GM15510 (cell line): ENCODE data around the gene PADI1.

Experiments used
- POLR2A ChIP-seq: IDR thresholded peaks from 3 replicates; pipeline ENCODE4 v1.6.1; 2011; ENCODE audit warnings: borderline replicate concordance; ENCODE audit not compliant: insufficient read length; ENCODE audit errors: extremely low read depth

Gene PADI1

DNA sequence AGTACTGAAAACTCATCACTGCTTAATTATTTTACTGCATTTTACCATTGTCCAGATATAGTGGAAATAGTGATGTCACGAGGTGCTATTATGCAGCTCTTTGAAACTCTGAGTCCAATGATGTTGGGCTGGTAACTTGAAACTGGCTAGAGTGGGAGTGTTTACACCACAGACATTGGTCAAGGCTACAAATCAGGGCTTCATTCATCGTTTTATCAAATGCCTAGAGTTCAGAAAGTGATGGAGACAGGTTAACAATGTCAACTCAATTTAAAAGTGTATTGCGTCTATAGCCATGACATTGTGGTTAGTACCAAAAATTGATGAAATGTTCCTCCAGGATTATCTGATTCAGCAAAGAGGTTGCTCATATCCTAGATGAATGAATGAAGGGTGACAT is 12.7 kb downstream of the PADI1 start:
- TF ChIP-seq POLR2A = no peak

DNA sequence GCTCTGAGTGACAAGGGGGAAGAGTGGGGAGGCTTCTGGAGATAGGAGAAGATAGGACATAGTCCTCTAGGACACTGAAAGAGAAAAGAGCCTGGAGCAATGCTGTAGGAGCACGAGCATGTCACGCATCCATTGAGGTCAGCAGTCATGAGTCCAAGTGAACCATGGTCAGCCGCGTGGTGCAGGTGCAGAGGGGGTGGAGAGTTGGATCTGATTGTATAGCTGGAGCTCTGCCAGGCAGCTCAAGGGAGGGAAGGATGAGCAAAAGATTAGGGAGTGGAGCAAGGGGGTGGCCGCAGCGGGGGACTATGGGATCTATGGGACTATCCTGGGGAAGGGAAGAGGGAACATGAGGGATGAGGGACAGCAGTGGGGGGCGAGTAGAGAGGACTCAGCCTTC is 14.0 kb downstream of the PADI1 start:
- TF ChIP-seq POLR2A = no peak

DNA sequence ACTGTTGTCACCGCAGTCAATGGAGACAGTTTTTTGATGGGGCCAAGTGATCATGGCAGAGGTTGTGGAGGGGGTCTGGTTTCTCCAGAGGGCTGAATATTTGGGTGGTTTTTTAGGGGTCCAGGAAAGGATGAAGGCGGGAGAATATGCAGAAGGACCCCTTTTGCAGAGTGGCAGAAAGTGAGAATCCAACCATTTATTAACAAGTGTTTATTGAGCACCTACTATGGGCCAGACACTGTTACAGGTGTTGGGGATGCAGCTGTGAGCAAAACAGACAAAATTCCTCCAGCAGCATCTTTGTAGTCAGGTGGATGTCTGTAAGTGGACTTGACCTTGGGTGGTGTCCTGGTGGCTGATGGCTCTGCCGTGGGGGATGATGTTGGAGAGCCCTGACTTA is 15.4 kb downstream of the PADI1 start:
- no peak for TF ChIP-seq POLR2A

DNA sequence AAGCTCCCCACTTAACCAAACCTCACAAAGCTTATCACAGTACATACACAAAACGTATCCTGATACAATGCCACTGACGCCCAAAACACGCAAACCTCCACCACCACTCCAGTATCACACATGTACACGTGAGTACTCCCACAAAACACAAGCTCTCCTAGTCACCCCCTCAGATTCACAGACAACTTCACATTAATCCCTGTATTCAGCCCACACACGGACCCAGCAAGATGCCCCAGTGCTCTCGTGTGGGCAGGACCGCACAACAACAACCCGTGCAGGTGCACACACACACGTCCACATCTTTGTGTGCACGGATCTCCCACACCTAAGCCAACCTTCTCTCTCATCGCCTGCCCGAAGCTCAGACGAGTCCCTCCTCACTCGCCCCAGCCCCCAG is 17.6 kb downstream of the PADI1 start:
- no peak for TF ChIP-seq POLR2A

DNA sequence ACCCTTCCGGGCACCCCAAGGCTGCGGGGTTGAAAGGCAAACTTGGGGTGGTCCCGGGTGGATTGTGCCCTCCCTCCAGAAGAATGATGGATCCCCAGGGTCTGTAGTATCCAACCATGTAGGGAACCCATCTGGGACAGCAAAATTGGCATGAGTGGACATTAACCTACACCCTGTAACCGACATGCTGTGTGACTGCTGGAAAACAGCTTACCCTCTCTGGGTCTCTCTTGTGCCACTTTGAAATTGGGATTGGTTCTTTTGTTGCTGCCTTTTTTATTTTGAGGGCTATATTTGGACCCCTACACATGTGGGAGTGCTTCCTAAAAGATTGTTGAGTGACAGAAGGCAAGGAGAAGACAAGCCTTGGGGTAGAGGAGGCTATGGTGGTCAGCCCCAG is 19.5 kb downstream of the PADI1 start:
- no peak for TF ChIP-seq POLR2A

DNA sequence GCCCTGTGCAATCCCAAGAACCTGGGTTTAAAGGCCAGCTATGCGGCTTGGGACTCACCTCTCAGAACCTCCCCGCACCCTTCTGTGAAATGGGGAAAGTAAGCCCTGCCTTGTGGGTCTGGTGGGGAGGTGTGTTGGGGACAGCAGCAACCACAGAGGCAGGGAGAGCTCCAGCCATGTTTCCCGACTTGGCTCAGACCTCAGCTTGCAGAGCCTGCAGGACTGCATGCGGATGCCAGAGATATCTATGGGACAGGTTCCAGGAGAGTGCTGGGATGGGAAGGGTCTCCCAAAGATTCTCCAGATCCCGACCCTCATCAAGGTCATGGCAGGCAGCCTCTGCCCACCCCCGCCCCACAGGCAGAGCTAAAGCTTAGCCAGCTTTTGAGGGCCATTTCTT is 20.2 kb downstream of the PADI1 start:
- TF ChIP-seq POLR2A = no peak

DNA sequence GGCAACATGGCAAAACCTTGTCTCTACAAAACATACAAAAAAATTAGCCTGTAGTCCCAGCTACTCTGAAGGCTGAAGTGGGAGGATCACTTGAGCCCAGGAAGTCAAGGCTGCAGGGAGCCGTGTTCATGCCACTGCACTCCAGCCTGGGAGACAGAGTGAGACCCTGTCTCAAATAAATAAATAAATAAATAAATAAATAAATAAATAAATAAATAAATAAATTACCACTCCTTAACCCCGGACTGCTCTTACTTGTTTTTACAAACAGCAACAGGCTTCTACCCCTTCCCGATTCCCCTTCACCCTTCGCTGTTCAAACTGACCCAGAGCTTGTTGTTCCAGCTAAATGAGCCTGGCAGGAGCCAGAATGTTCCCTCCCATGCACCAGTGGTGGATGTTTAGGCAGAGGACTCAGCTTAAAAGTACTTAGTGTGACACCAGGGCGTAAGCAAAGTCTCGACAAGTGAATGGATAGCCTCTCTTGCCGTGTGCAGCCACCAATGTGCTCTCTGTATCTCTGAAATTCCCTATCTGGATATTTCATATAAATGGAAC is 22.5 kb downstream of the PADI1 start:
- TF ChIP-seq POLR2A = no peak

DNA sequence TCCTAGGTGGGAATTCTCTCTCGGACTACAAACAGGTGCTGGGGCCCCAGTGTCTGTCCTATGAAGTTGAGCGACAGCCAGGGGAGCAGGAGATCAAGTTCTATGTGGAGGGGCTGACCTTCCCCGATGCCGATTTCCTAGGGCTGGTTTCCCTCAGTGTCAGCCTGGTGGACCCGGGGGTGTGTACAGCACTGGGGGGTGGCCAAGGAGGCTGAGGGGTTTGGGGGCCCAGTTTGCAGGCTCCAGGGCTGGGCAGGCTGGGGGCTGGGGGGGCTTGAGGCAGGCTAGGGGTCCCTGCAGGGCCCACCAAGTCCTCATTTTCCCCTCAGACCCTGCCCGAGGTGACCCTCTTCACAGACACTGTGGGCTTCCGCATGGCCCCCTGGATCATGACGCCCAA is 23.7 kb downstream of the PADI1 start:
- TF ChIP-seq POLR2A = no peak

DNA sequence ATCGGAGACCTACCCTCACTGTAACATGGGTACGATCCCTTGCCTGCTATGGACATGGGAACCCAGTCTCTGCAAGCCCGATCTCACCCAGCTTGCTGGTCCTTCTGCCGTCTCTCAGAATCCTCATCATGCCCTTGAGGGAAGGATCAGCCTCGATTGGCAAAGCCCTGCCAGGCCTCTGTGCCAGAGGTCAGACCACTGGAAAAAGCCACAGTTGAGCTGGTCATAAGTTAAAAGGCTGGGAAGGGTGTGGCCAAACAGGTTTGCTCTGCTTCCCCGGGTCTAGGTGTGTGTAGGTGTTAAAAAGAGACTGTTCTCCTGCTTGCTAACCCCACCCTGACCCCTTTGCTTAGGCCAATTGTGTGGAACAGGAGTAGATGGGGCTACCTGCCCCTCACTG is 24.5 kb downstream of the PADI1 start:
- no peak for TF ChIP-seq POLR2A

DNA sequence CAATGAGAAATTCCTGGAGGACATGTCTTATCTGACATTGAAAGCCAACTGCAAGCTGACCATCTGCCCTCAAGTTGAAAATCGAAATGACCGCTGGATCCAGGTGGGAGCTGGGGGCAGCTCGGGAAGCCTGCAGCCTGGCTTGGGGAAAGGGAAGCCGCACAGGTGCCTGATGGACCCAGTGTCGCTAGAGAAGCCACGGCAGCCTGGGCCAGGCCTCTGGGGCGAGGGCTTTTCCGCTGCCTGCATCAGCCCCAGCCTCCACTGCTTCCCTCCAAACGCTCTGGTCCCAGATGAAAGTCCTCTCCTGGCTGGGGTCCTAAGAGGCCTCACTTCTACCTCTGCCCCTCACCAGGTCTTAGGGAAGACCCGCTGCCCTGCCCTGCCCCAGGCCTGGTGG is 25.2 kb downstream of the PADI1 start:
- no peak for TF ChIP-seq POLR2A

DNA sequence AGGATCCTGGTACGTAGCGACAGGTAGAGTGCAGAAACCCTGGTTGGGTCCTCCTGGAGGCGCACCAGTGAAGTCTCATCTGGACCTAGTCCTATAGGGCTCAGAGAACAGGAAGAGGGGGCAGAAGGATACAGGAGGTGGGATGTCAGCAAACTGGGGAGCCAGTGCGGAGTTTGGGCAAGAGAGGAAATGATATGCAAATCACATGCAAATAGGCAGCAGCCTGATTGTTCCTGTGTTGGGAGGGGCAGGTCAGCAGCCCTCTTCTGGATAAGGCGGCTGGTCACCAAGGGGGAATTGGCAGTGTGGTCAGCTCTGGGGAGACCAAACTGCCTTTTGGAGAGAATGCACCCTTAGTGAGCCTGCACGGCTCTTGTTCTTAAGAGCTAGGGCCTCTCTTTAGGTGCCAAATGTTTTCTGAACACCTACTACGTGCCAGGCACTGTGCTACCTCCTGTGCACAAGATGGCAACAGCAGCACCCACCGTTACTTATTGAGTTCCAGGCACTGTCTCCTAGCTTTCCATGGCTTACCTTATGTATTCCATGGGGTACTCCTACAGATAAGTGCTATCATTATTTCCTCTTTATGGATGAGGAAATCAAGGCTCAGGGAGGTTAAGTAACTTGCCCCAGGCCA is 25.9 kb downstream of the PADI1 start:
- no peak for TF ChIP-seq POLR2A

DNA sequence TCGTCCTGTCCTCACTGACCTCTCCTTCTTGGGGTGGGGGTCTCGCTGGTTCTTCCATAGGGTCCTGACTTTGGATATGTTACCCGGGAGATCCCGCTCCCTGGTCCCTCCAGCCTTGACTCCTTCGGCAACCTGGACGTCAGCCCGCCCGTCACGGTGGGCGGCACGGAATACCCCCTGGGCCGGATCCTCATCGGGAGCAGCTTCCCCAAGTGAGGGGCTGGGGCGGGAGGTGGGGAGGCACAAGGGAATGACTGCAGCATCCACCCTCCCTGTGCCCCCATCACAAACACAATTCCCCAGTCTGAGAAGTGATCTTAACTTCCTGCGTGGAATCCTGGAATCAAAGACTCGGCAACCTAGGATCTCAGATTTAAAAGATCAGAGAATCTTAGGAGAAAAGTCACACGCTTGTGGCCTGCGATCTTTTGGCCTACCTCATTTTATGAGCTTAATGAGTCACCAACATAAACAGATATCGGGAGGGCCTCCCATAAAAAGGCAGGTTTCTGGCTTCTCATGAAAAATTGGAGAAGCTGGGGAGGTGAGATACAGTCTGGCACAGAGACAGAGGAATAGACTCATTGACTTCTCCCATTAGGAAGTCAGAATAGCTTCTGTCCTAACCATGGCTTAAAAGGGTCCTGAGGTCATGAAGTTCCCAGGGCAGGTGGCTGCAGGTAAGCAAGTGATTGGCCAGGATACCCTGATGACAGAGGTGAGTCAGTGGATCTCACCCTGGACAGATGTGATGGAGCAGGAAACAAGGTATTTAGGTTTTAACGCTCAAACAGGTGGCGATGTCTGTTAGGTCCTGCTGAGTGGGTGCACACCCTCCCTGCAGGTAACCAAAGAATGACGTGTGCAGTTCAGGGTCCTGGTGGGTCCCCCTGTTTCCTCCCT is 28.1 kb downstream of the PADI1 start:
- TF ChIP-seq POLR2A = no peak

DNA sequence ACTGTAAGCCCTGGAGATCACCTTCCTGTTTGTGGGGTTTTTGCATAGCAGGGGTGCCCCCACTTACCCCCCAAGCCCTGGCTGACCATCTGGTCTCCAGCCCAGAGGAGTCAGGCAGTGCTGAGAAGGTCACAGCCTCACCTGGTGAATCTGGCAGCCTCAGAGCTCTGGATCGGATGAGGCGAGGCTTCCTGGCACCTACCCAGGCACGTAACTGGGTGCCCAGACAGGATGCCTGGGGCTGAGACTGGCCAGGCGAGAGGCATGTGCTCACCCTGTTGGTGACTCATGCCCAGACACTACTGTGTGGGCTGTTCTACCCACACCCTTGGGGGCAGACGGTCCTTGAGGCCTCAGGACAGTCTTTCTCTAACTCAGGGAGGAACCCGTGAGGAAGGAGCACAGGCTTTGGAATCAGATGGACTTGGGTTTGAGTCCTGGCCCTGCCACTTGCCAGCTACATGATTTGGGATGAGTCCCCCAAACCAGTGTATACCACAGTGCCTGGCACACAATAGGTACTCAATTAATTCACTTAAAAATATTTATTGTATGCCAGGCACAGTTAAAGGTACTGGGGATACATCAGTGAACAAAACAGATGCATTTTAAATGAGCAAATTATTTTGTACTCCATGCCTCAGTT is 28.9 kb downstream of the PADI1 start:
- no peak for TF ChIP-seq POLR2A

DNA sequence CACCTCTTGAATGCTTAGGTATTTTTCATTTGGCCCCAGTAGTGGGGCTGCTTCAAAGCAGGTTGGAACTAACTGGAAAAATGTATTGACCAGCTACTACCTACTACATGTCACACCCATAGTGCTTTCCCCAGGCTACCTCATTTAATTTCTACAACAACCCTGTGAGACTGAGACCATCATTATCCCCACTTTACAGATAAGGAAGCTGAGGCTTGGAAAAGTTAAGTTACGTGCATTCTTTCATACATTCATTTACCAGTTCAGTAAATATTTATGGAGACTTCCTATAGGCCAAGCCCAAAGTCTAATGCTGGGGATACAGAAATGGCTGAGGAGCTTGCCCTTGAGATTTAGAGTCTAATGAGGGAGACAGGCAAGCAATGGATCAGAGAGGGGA is 29.5 kb downstream of the PADI1 start:
- TF ChIP-seq POLR2A = no peak

DNA sequence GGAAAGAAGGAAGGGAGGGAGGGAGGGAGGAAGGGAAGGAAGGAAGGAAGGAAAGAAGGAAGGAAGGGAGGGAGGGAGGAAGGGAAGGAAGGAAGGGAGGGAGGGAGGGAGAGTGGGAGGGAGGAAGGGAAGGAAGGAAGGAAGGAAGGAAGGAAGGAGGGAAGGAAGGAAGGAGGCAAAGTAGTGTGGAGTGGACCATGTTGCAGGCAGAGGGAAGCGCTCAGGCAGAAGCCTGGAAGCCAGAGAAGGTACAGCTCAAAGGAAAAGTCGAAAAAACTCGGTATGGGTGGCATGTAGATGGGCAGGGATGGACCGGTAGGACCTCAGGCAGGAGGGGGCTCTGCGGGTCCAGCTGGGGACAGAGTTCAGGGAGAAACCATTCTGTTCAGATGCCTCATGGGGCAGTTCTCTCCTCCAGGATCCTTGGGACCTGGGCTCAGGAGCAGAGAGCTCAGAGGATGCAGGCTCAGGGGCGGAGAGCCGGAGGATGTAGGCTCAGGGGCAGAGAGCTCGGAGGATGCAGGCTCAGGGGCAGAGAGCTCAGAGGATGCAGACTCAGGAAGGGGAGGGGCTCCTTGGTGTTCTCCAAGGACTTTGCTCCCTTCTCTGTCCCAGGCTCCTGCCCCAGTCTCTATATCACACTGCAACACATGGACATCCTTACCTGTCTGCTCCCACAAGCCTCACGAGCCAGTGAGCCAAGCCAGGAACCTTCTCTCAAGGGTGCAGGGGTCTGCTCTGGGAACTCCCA is 30.4 kb downstream of the PADI1 start:
- no peak for TF ChIP-seq POLR2A
